Measurements from ENCODE around the gene THOC7.

The THOC7 gene

DNA sequence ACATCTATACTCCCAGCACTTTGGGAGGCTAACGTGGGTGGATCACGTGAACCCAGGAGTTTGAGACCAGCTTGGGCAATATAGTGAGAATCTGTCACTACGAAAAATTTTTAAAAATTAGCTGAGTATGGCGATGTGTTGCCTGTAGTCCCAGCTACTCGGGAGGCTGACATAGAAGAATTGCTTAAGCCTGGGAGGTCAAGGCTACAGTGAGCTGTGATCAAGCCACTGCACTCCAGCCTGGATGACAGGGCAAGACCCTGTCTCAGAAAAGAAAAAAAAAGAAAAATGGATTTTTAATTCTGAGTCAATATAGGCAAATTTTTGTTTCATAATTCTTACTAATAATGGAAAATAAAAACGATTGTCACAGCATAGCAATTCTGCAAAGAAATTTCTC, 31.2 kb downstream of the THOC7 start:
- no peak for DNase-seq

DNA sequence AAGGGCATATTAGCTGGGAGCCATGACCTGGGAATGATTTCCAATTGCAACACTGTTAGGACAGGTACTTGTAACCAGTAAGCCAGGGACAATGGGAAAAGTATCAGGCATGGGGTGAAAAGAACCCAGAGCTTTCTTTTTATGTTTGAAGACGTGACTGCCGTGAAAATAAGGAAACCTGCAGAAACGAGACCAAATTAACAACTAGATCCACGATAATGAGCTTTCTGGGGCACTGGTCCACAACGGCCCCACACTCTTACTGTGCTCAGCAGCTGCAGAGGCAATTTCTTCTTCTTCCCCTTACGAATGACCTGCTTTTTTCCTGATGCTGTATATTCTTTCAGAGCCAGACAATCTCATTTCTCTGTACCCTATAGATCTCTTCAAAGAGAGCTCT, 33.1 kb downstream of the THOC7 start:
- DNase-seq: no peak

DNA sequence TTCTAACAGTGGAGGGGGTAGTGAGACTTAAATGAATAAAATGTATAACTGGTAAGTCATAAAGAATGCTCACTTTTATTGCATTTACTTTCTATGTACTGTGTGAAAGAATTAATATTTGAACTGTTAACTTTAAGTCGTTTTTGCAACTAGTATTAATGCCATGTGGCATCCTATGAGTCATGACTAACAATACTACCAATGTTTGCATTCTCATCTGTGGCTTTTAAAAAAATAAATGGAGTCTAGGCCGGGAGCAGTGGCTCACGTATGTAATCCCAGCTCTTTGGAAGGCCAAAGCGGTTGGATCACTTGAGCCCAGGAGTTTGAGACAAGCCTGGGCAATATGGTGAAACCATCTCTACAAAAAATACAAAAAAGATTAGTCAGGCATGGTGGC, 39.3 kb downstream of the THOC7 start:
- DNase-seq: no peak

DNA sequence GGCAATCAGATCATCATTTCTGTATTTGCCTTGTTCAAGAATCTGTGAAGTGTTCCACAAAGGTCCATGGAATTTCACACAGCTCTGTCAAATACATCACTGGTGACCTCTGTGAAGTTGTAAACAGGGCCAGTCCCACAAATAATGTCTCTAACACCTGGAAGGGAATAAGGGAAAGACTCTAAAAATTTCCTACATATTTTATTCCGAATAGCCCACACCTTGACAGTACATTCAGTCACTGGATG, 44.5 kb downstream of the THOC7 start, which contains the start of gene C3orf49:
Gene C3orf49, plus strand, starts transcription at position 149 of the 248 bp plus-strand sequence. CDS start 173 bp downstream, outside the sequence.
- no peak for DNase-seq

DNA sequence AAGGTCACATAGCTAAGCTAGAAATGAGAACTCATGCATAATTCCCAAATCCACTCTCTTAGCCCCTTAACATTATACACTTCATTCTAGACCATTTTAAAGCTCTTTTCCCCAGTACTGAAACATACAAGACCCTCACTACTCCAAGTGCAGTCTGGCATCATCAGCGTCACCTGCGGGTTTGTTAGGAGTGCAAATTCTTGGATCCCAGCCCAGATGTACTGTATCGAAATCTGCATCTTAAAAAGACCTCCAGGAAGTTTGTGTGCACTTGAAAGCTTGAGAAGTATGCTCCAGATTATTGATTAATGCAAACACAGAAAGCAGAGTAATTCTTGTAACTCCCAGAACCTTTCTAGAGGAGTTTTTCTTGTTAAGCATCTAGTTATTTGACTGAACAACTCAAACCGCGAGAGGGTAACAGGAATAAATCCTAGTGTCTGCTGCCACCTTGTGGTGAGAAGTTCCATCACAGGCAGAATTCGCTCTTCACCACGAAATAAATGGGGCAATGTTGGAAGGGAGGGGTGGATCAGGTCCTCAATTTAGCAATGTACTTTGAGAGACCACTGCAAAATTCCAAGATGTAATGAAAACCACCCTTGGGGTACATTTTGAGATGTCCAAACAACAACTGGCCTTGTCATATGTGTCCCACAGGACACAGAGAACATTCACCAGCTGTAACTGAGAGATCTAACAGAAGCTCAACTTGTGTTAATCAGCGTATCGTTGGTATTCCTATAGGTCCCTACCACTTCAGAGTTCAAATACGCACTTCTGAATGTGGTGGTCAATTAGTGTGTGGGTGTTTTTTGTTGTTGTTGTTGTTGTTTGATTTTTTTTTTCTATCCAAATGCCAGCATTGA, 45.1 kb downstream of the THOC7 start:
- no peak for DNase-seq

DNA sequence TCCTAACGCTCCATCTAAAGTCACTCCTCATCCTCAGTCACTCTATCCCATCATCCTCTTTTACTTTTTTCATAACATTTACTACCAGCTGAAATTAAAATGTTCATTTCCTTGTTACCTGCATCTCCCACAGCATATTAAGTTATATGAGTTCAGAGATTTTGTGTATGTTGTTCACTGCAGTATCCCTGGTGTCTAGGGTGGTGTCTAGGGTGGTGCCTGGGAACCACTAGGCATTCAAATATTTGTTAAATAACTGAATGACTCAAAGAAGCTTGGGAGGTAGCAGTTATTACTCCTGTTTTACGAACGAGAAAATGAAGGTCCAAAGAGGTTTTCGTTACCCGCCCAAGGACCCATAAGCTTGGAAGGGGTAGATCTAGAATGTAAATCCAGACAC, 46.4 kb downstream of the THOC7 start:
- no peak for DNase-seq

DNA sequence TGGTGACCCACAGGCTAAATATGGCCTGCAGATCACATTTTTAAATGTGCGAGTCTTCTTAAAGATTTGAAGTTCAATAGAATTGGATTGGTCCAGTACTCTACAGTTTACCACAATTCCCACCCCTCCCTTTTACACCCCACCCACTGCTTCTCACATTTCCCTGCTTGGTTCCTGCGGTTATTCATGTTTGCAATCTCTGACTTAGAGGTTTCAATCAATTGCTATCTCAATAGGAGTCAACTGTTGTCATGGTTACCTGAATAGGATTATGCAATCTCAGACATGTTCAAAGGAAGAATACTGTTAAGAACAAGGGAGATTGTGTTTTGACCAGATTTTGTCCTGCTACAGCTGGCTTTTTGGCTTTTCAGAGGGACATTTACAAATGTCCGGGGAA, 49.4 kb downstream of the THOC7 start:
- no peak for DNase-seq

DNA sequence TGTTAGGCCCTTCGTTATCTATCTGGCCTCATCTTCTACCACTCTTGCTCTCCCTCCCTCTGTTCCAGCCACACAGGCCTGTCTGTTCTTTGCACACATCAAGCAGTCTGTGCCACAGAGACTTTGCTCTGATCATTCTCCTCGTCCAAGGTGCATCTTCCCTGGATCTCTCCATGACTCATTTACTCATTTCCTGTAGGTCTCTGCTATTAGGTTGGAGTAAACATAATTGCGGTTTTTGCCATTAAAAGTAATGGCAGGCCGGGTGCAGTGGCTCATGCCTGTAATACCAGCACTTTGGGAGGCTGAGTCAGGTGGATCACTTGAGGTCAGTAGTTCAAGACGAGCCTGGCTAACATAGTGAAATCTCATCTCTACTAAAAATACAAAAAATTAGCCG, 54.0 kb downstream of the THOC7 start:
- DNase-seq: no peak

DNA sequence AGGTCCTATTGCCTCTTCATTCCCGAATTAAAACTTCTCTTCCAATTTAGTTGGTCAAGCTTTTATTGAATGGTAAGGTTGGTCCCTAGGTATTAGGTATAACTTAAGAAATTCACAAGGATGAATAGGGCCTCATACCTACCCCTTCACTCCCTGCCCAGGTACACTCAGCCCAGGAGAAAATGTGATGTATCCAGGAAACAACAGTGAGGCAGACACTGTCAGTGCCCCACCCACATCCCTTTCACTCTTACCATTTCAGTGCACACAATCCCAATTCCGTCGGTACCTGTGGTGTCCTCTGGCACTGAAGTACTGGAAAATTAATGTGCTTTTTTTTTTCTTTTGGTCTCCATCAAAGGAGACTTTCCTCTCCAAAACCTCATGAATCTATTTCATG, 55.0 kb downstream of the THOC7 start:
- DNase-seq: no peak

DNA sequence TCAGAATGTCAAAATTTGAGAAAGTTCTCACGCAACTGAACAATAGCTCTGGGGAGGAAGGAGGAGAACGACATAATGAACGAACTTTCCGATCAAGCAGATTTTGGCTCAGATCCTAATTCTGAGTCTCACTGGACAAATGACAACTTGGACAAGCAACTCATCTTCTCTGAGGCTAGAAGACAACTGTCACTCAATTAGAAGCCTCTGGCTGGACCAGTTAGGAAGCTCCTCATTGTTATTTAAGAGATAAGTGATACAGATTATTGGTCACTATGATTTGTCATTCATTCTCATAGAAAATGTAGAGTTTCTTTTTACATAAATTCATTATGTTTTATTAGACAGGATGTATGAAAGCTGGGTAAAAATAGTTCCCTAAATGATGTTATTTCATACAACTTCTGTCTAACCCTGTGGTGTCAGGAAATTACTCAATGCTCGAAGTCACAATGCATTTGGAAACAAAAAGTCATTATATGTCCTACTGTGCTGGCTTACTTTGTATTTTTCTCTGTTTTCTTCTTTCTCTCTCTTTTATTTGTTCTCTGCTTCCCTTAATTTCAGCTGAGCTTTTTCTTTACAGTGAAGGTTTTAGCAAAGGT, 55.5 kb downstream of the THOC7 start:
- DNase-seq: no peak

DNA sequence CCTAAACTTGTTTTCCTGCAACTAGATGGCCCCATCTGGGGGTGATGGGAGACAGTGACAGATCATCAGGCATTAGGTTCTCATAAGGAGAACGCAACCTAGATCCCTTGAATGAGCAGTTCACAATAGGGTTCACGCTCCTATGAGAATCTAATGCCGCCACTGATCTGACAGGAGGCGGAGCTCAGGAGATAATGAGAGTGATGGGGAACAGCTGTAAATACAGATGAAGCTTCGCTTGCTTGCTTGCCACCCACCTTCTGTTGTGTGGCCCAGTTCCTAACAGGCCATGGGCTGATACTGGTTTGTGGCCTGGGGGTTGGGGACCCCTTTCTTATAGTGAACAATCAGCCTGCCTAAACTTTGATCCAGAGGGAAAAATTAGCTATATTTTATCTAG, 59.7 kb downstream of the THOC7 start:
- no peak for DNase-seq

DNA sequence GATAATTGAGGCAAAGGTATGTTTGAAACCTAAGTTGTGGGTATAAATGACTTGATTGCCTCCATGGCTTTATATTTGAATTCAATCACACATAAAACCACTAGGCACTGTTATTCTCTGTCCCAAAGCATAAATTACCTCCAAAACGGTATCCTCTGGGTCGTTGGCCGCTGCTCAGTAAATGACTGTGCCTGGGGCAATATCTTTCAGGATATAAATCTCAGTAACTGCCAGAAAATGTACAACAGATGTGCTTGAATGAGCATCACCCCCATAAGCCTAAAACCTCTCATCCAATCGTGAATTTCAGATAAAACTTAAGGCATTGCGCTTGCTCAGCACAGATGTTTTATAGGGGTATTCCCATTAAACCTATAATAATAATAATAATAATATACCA, 63.5 kb downstream of the THOC7 start:
- DNase-seq: no peak

DNA sequence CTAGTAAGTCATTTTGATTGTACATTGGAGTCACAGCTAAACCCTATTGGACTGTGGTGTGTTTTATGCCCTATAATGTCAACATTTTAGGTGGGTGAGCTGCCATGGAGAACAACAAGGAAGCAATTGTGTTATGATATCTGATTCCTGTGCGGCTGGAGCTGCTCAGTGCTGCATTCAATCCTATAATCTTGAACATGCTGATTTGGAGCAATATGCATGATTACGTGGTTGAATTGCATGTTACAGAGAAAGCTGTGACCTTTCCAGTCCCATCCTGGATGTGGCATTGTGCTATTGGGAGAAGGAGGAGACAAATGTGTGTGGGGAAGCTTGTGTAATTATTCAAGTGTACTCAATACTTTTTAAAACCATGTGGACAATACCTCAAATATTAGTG, 64.7 kb downstream of the THOC7 start:
- DNase-seq: no peak

DNA sequence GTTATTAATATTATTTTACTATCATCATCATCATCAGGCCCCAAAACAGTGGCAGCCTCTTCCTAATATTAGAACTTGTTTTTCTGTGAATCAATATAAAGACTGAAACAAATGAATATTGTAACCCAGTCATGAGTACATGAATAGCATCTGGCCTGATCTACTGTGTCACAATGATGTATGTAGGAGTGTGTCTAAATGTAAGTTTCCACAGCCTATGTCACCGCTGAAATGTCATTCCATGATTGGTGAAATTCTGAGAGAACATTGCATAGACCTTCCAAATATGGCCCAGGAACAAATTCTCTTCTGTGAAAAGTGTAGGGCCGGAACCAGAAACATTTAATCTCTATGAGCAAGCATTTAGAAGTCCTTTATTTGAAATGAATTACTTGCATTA, 65.1 kb downstream of the THOC7 start:
- no peak for DNase-seq

DNA sequence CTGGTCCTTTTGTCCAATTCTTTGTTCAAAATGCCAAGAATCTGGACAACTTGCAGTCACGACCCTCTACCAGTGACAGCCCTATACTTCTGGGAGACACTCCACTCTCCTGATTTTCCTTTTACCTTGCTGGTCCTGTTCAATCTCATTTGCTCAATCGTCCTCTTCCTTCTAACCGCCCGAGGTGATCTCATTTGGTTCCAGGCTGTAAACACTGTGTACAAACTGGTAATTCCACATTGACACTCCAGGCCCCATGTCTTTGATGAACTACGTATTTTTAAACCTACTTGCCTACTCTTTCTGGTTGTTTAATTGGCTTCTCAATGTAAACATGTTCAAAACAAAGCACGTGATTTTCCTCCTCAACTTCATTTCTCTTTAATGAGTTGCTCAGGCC, 68.2 kb downstream of the THOC7 start:
- no peak for DNase-seq

DNA sequence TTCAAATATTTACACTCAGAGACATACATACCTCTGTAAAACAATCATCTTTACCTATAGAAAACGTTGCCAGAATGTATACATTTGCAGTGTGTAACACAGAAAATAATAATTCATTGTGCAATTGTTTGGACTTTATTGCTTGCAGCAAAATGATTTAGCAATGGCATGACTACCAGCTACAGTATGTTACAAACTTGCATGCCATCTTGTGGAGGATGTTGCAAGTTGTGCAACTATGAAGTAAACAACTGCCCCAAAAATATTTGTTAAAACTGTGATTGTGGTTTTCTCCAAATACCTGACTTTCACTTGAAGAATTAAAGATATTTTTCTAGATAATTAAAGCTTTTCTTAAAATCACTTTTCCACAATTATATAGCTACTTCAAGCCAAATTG, 71.6 kb downstream of the THOC7 start:
- DNase-seq: no peak

Data from NCI-H1436 treated with DMSO at 0.1 percent for 48 hours (cell line).